ENCODE data around the gene PTPRD. TPM values are rescaled to one million over a fixed set of nuclear protein-coding genes. Genes with fewer than 3 reads are reported as not detected.

The PTPRD gene
- total RNA-seq, 2 experiments from 2014 or later = not detected

DNA sequence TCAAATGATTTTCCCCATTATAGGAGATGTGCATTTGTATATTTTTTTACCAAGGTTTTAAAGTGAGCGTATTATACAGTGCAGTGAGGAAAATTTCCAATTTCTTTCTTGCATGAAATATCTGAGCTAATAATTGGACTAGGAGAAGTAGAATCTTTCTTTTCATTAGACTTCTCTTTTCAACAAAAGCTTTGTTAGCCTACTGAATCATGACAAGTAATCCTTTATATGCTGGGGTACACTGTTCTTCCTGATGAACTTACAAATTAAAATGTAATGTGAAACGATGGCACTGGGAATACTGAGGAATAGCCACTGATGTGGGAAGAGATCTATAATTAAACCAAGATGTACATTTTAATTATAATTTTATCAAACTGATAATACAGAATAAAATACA, 829.6 kb downstream of the PTPRD start:
- no peak overlapping the region for H3K27ac Mint-ChIP-seq
- H3K4me1 Mint-ChIP-seq (ENCODE audit: low read depth) = no peaks in the 10 kb centered on the region
- no peaks in the 10 kb centered on the region for H3K9me3 Mint-ChIP-seq
- H3K36me3 Mint-ChIP-seq (ENCODE audit: low read depth) = no peaks in the 10 kb centered on the region
- CTCF ChIA-PET = no interaction called here
- no peaks in the 10 kb centered on the region for H3K27me3 Mint-ChIP-seq (ENCODE audit: low read depth)
- no peak for DNase-seq
- intact Hi-C loops (cut with micrococcal nuclease) = no loop called here
- no peak overlapping the region for H3K4me3 Mint-ChIP-seq

DNA sequence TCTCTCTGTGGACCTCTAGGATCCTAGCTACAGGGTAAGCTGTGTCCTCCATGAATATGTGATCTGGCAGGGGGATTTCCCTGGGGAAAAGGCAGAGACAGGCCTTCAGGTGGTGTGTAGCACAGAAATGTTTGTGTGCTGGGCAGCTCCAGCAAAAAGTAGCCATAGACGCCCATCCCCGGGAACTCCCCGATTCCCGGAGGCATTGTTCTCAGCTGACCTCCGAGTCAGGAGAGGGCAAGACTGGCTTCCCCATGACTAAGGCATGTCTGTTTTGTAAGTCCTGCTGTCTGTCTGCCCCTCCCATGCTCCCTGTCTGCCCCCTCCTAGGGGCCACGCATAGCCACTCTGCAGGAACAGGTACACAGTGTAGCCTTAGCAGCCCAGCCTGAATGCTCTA, 834.5 kb downstream of the PTPRD start:
- no peaks in the 10 kb centered on the region for H3K27me3 Mint-ChIP-seq (ENCODE audit: low read depth)
- H3K4me1 Mint-ChIP-seq (ENCODE audit: low read depth) = no peaks in the 10 kb centered on the region
- no peak overlapping the region for H3K27ac Mint-ChIP-seq
- no peak for DNase-seq
- H3K9me3 Mint-ChIP-seq = no peaks in the 10 kb centered on the region
- H3K36me3 Mint-ChIP-seq (ENCODE audit: low read depth) = no peaks in the 10 kb centered on the region
- no peak overlapping the region for H3K4me3 Mint-ChIP-seq
- intact Hi-C loops (cut with micrococcal nuclease) = no loop called here
- CTCF ChIA-PET = no interaction called here

- H3K27ac Mint-ChIP-seq = no peak overlapping the region
- CTCF ChIA-PET = no interaction called here
- no peak overlapping the region for H3K4me3 Mint-ChIP-seq
- DNase-seq = no peak
- H3K36me3 Mint-ChIP-seq (ENCODE audit: low read depth) = no peaks in the 10 kb centered on the region
- no peaks in the 10 kb centered on the region for H3K9me3 Mint-ChIP-seq
- intact Hi-C loops (cut with micrococcal nuclease) = no loop called here
- H3K27me3 Mint-ChIP-seq (ENCODE audit: low read depth) = no peaks in the 10 kb centered on the region
- no peaks in the 10 kb centered on the region for H3K4me1 Mint-ChIP-seq (ENCODE audit: low read depth)
Measured at GRCh38 chr9:9774471-9774870, 838.3 kb downstream of the PTPRD start.

DNA sequence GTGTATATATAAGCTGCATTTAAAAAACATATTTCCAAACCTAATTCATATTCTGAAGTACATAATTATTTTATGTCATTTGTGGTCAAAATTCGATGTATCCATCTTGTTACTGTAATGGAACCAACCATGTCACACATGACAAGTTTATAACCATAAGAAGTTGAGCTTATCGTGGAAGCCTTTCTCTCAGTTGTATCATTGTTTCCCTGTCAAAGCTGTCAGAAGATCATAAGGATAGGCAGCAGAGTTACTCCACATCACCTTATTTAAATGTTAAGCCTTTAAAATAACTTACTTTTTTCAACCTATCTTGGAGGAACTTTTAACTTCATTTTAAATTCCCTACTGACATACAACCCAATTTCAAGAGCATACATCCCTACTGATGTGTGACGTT, 841.5 kb downstream of the PTPRD start:
- Mint-ChIP-seq H3K9me3 (no peaks in the 10 kb centered on the region), H3K4me3 (no peak overlapping the region), H3K27ac (no peak overlapping the region), H3K36me3 (ENCODE audit: low read depth) (no peaks in the 10 kb centered on the region), H3K4me1 (ENCODE audit: low read depth) (no peaks in the 10 kb centered on the region), H3K27me3 (ENCODE audit: low read depth) (no peaks in the 10 kb centered on the region)
- intact Hi-C loops (cut with micrococcal nuclease) = no loop called here
- no peak for DNase-seq
- CTCF ChIA-PET = no interaction called here

DNA sequence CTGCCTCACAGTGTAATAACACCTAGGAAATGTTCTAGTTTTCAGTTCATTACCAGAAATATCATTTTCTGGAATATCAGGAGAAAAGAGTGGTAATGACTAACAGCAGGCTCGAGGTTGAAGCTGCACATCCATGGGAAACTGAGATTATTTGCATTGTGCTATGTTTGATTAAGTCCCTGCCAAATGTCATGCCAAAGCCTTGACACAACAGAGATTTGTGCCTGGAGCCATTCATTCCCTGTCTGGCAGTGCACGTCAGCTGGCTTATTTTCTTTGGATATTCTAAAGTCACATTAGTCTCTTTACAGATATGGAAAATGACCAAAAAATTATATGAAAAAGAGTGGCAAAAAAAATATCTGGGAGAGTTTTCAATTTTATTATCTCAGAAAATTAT, 848.0 kb downstream of the PTPRD start:
- DNase-seq = no peak
- H3K36me3 Mint-ChIP-seq (ENCODE audit: low read depth) = no peaks in the 10 kb centered on the region
- H3K9me3 Mint-ChIP-seq = peaks cover 1% of the 10 kb centered on the region
- intact Hi-C loops (cut with micrococcal nuclease) = no loop called here
- H3K4me1 Mint-ChIP-seq (ENCODE audit: low read depth) = no peaks in the 10 kb centered on the region
- H3K27me3 Mint-ChIP-seq (ENCODE audit: low read depth) = no peaks in the 10 kb centered on the region
- H3K4me3 Mint-ChIP-seq = no peak overlapping the region
- CTCF ChIA-PET = interaction anchor here (0.6 kb wide), 1 partner anchor 54 kb away, joined by 3 read pairs; no protein-coding TSS in a partner anchor
- H3K27ac Mint-ChIP-seq = no peak overlapping the region

- intact Hi-C loops (cut with micrococcal nuclease) = no loop called here
- CTCF ChIA-PET = no interaction called here
- H3K36me3 Mint-ChIP-seq (ENCODE audit: low read depth) = no peaks in the 10 kb centered on the region
- H3K4me1 Mint-ChIP-seq (ENCODE audit: low read depth) = no peaks in the 10 kb centered on the region
- no peak overlapping the region for H3K4me3 Mint-ChIP-seq
- H3K9me3 Mint-ChIP-seq = no peaks in the 10 kb centered on the region
- no peak for DNase-seq
- no peaks in the 10 kb centered on the region for H3K27me3 Mint-ChIP-seq (ENCODE audit: low read depth)
- no peak overlapping the region for H3K27ac Mint-ChIP-seq
Measured at GRCh38 chr9:9754186-9754585, 858.6 kb downstream of the PTPRD start.

DNA sequence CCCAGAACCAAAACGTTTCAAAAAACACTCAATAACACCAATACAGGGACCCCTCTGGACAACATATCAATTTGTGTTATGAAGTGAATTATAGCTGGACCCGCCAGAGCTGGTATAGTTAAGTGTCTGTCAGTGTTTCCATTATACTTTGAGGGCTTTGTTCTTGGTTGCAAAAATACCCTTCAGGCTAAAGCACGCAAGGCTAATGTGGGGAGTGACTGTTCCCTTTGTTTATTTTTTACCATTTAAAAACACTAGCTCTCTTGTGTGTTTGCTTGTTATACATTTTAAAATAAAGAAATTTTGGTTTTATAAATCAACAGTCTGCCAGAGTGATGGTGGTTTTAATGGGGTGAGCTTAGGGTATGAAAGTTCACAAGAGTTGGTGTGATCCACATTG, 859.5 kb downstream of the PTPRD start:
- Mint-ChIP-seq H3K4me1 (ENCODE audit: low read depth) (no peaks in the 10 kb centered on the region), H3K27ac (no peak overlapping the region), H3K36me3 (ENCODE audit: low read depth) (no peaks in the 10 kb centered on the region), H3K27me3 (ENCODE audit: low read depth) (no peaks in the 10 kb centered on the region), H3K9me3 (no peaks in the 10 kb centered on the region), H3K4me3 (no peak overlapping the region)
- intact Hi-C loops (cut with micrococcal nuclease) = no loop called here
- DNase-seq = no peak
- CTCF ChIA-PET = no interaction called here

DNA sequence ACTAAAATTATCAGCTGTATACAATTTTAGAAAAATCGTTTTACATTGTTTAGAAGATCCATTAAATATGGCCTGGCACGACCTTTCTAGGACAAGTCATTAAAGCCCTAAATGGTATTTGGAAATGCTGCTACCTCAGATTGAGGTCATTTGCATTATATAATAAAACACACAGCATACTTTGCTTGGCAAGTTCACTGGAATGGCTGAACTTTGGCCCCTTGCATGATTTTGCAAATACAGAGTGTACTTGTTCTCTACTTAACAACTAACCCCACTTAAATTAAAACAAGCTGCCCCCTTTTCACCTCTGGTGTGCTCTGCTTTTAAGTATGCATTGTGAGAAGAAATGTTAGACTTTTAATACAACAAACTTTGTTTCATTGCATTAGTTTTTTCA, 860.1 kb downstream of the PTPRD start:
- no peak for DNase-seq
- Mint-ChIP-seq H3K27ac (no peak overlapping the region), H3K4me3 (no peak overlapping the region), H3K9me3 (no peaks in the 10 kb centered on the region), H3K36me3 (ENCODE audit: low read depth) (no peaks in the 10 kb centered on the region), H3K27me3 (ENCODE audit: low read depth) (no peaks in the 10 kb centered on the region), H3K4me1 (ENCODE audit: low read depth) (no peaks in the 10 kb centered on the region)
- CTCF ChIA-PET = no interaction called here
- intact Hi-C loops (cut with micrococcal nuclease) = no loop called here

- DNase-seq = no peak
- Mint-ChIP-seq H3K27ac (no peak overlapping the region), H3K27me3 (ENCODE audit: low read depth) (no peaks in the 10 kb centered on the region), H3K4me3 (no peak overlapping the region), H3K9me3 (no peaks in the 10 kb centered on the region), H3K4me1 (ENCODE audit: low read depth) (no peaks in the 10 kb centered on the region), H3K36me3 (ENCODE audit: low read depth) (no peaks in the 10 kb centered on the region)
- CTCF ChIA-PET = no interaction called here
- intact Hi-C loops (cut with micrococcal nuclease) = no loop called here
Measured at GRCh38 chr9:9751996-9752395, 860.8 kb downstream of the PTPRD start.

DNA sequence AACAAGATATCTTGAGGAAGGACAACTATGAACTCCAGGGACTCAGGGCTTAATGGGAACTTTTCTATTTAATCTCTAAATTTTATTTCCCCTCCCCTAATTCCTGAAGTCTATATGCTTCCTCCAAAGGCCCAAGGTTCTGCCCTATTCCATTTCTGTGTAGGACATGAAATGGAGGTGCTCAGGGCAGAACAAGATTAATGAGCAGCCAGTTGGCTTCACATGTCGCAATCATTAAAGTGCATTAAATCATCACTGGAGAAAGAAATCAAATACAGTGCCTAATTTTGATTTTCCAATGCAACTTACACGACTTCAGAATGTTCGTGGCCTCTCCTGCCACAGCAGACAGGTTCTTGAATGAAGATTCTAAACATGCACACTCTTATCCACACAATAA, 862.1 kb downstream of the PTPRD start:
- CTCF ChIA-PET = no interaction called here
- H3K4me3 Mint-ChIP-seq = no peak overlapping the region
- no peaks in the 10 kb centered on the region for H3K36me3 Mint-ChIP-seq (ENCODE audit: low read depth)
- no peaks in the 10 kb centered on the region for H3K4me1 Mint-ChIP-seq (ENCODE audit: low read depth)
- H3K27ac Mint-ChIP-seq = no peak overlapping the region
- intact Hi-C loops (cut with micrococcal nuclease) = no loop called here
- H3K27me3 Mint-ChIP-seq (ENCODE audit: low read depth) = no peaks in the 10 kb centered on the region
- no peak for DNase-seq
- H3K9me3 Mint-ChIP-seq = no peaks in the 10 kb centered on the region

- Mint-ChIP-seq H3K36me3 (ENCODE audit: low read depth) (no peaks in the 10 kb centered on the region), H3K27ac (no peak overlapping the region)
Measured at GRCh38 chr9:9749591-9749990, 863.2 kb downstream of the PTPRD start.

DNA sequence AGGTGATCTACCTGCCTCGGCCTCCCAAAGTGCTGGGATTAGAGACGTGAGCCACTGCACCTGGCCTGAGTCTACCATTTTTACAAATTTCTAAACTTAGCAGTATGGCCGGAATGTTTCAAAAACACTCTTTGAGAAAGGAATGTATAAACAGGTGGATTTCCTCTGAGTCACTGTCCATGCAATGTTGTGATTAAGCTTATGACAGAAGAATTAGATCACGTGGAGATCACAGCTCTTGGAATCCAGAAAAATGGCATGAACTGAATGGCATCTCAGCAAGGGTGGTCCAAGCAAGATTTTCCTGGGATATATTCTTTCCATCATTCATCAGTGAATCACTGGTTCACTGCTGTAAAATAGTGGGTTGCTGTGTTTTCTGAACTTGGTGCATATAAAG, 865.0 kb downstream of the PTPRD start:
- intact Hi-C loops (cut with micrococcal nuclease) = no loop called here
- DNase-seq = no peak
- Mint-ChIP-seq H3K36me3 (ENCODE audit: low read depth) (no peaks in the 10 kb centered on the region), H3K27me3 (ENCODE audit: low read depth) (no peaks in the 10 kb centered on the region), H3K27ac (no peak overlapping the region), H3K4me1 (ENCODE audit: low read depth) (no peaks in the 10 kb centered on the region), H3K9me3 (no peaks in the 10 kb centered on the region), H3K4me3 (no peak overlapping the region)
- CTCF ChIA-PET = no interaction called here

More at GRCh38 chr9:9749591-9749990, 863.2 kb downstream of the PTPRD start:
- Mint-ChIP-seq H3K4me3 (no peak overlapping the region), H3K4me1 (ENCODE audit: low read depth) (no peaks in the 10 kb centered on the region), H3K27me3 (ENCODE audit: low read depth) (no peaks in the 10 kb centered on the region), H3K9me3 (no peaks in the 10 kb centered on the region)
- DNase-seq = no peak
- intact Hi-C loops (cut with micrococcal nuclease) = no loop called here
- CTCF ChIA-PET = no interaction called here

- intact Hi-C loops (cut with micrococcal nuclease) = no loop called here
- Mint-ChIP-seq H3K36me3 (ENCODE audit: low read depth) (no peaks in the 10 kb centered on the region), H3K9me3 (no peaks in the 10 kb centered on the region), H3K4me3 (no peak overlapping the region), H3K27me3 (ENCODE audit: low read depth) (no peaks in the 10 kb centered on the region), H3K27ac (no peak overlapping the region), H3K4me1 (ENCODE audit: low read depth) (no peaks in the 10 kb centered on the region)
- CTCF ChIA-PET = no interaction called here
- DNase-seq = no peak
Measured at GRCh38 chr9:9746826-9747225, 866.0 kb downstream of the PTPRD start.

GRCh38 chr9:9743822-9744221, 869.0 kb downstream of the PTPRD start:
- Mint-ChIP-seq H3K9me3 (peaks cover 6% of the 10 kb centered on the region), H3K27me3 (ENCODE audit: low read depth) (no peaks in the 10 kb centered on the region), H3K36me3 (ENCODE audit: low read depth) (no peaks in the 10 kb centered on the region), H3K4me1 (ENCODE audit: low read depth) (no peaks in the 10 kb centered on the region), H3K27ac (no peak overlapping the region), H3K4me3 (no peak overlapping the region)
- CTCF ChIA-PET = no interaction called here
- intact Hi-C loops (cut with micrococcal nuclease) = no loop called here
- no peak for DNase-seq

Data from activated naive CD4-positive, alpha-beta T cell treated with anti-CD3 and anti-CD28 coated beads for 36 hours (primary cell).